Panc1 (cell line): ENCODE results near the gene LITAF. TPM values are rescaled to one million over a fixed set of nuclear protein-coding genes. Genes with fewer than 3 reads are reported as not detected.

Source experiments
- ATAC-seq: fragments of 200-7000 bp; cut with Tn5 transposase; 2 replicates; pipeline ENCODE4 v1.9.1; 2020; ENCODE audit warnings: mild to moderate bottlenecking, moderate library complexity
- BruUV-seq: library from RNA; stranded (reverse); fragments of 400-500 nt; replicated peaks from 2 replicates; lab custom pipeline; 2021; lab: Mats Ljungman, UMichigan
- CTCF ChIA-PET: fragments of 300-600 bp; sonication (Branson Sonifier 250); formaldehyde crosslinking; loops from one replicate; lab custom pipeline; 2022; ENCODE audit warnings: antibody characterized with exemption; lab: Charles Lee
- POLR2A ChIA-PET: fragments of 300-600 bp; sonication (Branson Sonifier 250); formaldehyde crosslinking; loops from one replicate; lab custom pipeline; 2022; ENCODE audit warnings: antibody characterized with exemption; lab: Charles Lee
- DNase-seq: peaks from one replicate; pipeline ENCODE4 v3.0.0-alpha.2; 2010; ENCODE audit warnings: low read depth, low spot score
- H3K27ac ChIP-seq: 2 replicates; pipeline ENCODE4 v1.5.1; 2011; ENCODE audit warnings: mild to moderate bottlenecking, low read length, inconsistent platforms
- H3K27me3 ChIP-seq: fragments of 200-500 bp; sonication (Bioruptor generic); 2 replicates; pipeline ENCODE4 v1.6.0; 2014; ENCODE audit warnings: low read length, inconsistent platforms; ENCODE audit not compliant: control insufficient read depth, insufficient read depth
- H3K36me3 ChIP-seq: fragments of 200-500 bp; sonication (Bioruptor generic); 2 replicates; pipeline ENCODE4 v1.5.1; 2014; ENCODE audit warnings: inconsistent platforms, mild to moderate bottlenecking, low read length, moderate library complexity; ENCODE audit not compliant: control insufficient read depth, insufficient read depth
- H3K4me1 ChIP-seq: 2 replicates; pipeline ENCODE4 v1.5.1; 2011; ENCODE audit warnings: inconsistent platforms, mild to moderate bottlenecking, low read length, moderate library complexity; ENCODE audit not compliant: control insufficient read depth, insufficient read depth
- H3K4me3 ChIP-seq, 2 experiments: 2 replicates each; pipeline ENCODE4 v1.5.1; 2011 to 2012; ENCODE audit warnings: low read depth in 2 of 2, low read length in 2 of 2, mild to moderate bottlenecking in 2 of 2, inconsistent platforms in 1 of 2, moderate library complexity in 1 of 2
- H3K9me3 ChIP-seq: fragments of 200-500 bp; sonication (Bioruptor generic); 2 replicates; pipeline ENCODE4 v1.5.1; 2014; ENCODE audit warnings: low read depth, mild to moderate bottlenecking, inconsistent platforms, low read length, moderate library complexity; ENCODE audit not compliant: control insufficient read depth, insufficient read depth
- POLR2AphosphoS5 ChIP-seq: IDR thresholded peaks from 2 replicates; pipeline ENCODE4 v1.6.1; 2012; ENCODE audit warnings: mild to moderate bottlenecking, low read depth, low read length, moderate library complexity
- SIN3A ChIP-seq: IDR thresholded peaks from 2 replicates; pipeline ENCODE4 v1.6.1; 2012; ENCODE audit warnings: low read depth, mild to moderate bottlenecking, low read length, moderate library complexity, borderline replicate concordance; ENCODE audit not compliant: insufficient read depth
- TCF7L2 ChIP-seq: IDR thresholded peaks from 2 replicates; pipeline ENCODE4 v1.6.1; 2011; ENCODE audit warnings: mild to moderate bottlenecking, low read depth, low read length, inconsistent platforms
- in situ Hi-C: cut with HindIII; loops from 2 replicates; pipeline ENCODE4 v1.10.0; 2016; ENCODE audit warnings: low sequenced_read_pairs, low pct_unique_long_range_greater_than_20kb
- intact Hi-C: fragments of 100-400 bp; cut with micrococcal nuclease; formaldehyde crosslinking; loops from one replicate; pipeline ENCODE4 v1.10.0; 2022; ENCODE audit not compliant: unreplicated experiment
- total RNA-seq: library from RNA; stranded (reverse); gene quantifications from one replicate; pipeline ENCODE4 v1.2.1, GENCODE V29; 2021; ENCODE audit not compliant: unreplicated experiment
- TF ChIP-seq, protein P1 (sequence below): fragments of 450-650 bp; IDR thresholded peaks from 2 replicates; pipeline ENCODE4 v1.5.1; 2017; ENCODE audit warnings: mild to moderate bottlenecking
- TF ChIP-seq, protein P2 (sequence below), 2 experiments: IDR thresholded peaks; 2 replicates each; pipeline ENCODE4 v1.6.1; 2011 to 2012; ENCODE audit warnings: low read depth in 2 of 2, control low read depth in 1 of 2, low read length in 1 of 2, mild to moderate bottlenecking in 1 of 2, moderate library complexity in 1 of 2; ENCODE audit not compliant: insufficient read depth in 1 of 2

Gene LITAF
- total RNA-seq, 1 experiment from 2014 or later: 85.2 TPM

DNA sequence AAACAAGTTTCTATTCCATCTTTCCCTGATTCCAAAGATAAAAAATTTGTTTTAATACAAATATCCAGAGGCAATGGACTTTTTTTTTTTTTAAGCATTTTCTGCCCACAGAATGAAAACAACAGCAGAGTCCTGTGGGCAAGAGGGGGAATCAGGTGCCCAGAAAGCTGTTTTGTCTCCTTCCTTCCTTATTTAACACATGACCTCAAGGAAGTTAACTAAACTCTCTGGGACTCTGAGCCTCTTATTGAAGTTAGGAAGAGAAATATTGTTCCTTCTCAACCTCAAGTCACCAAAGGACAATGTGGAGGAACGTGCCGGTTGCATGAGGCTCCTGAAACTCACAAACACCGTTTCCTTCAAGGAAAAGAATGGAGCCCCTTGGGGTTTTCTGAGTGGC lies 34.9 kb downstream of the LITAF start:
- Histone ChIP-seq H3K27ac (no peak overlapping the region), H3K27me3 (no peaks in the 10 kb centered on the region), H3K4me1 (no peaks in the 10 kb centered on the region), H3K4me3 (no peak overlapping the region), H3K9me3 (peaks cover 3% of the 10 kb centered on the region; the same call in 1 of the 2 replicates), H3K36me3 (no peaks in the 10 kb centered on the region)
- DNase-seq (no peak), ATAC-seq (no peak)
- intact Hi-C loops: no loop called here
- BruUV-seq: no TSS peak
- ChIA-PET POLR2A (interaction anchor here (0.6 kb wide), 1 partner anchor 22 kb away, joined by 3 read pairs; no protein-coding TSS in a partner anchor), CTCF (no interaction called here)
- in situ Hi-C loops: no loop called here
- TF ChIP-seq TCF7L2: no peak
- TF ChIP-seq, protein P1, sequence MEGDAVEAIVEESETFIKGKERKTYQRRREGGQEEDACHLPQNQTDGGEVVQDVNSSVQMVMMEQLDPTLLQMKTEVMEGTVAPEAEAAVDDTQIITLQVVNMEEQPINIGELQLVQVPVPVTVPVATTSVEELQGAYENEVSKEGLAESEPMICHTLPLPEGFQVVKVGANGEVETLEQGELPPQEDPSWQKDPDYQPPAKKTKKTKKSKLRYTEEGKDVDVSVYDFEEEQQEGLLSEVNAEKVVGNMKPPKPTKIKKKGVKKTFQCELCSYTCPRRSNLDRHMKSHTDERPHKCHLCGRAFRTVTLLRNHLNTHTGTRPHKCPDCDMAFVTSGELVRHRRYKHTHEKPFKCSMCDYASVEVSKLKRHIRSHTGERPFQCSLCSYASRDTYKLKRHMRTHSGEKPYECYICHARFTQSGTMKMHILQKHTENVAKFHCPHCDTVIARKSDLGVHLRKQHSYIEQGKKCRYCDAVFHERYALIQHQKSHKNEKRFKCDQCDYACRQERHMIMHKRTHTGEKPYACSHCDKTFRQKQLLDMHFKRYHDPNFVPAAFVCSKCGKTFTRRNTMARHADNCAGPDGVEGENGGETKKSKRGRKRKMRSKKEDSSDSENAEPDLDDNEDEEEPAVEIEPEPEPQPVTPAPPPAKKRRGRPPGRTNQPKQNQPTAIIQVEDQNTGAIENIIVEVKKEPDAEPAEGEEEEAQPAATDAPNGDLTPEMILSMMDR: no peak
- TF ChIP-seq, protein P2, sequence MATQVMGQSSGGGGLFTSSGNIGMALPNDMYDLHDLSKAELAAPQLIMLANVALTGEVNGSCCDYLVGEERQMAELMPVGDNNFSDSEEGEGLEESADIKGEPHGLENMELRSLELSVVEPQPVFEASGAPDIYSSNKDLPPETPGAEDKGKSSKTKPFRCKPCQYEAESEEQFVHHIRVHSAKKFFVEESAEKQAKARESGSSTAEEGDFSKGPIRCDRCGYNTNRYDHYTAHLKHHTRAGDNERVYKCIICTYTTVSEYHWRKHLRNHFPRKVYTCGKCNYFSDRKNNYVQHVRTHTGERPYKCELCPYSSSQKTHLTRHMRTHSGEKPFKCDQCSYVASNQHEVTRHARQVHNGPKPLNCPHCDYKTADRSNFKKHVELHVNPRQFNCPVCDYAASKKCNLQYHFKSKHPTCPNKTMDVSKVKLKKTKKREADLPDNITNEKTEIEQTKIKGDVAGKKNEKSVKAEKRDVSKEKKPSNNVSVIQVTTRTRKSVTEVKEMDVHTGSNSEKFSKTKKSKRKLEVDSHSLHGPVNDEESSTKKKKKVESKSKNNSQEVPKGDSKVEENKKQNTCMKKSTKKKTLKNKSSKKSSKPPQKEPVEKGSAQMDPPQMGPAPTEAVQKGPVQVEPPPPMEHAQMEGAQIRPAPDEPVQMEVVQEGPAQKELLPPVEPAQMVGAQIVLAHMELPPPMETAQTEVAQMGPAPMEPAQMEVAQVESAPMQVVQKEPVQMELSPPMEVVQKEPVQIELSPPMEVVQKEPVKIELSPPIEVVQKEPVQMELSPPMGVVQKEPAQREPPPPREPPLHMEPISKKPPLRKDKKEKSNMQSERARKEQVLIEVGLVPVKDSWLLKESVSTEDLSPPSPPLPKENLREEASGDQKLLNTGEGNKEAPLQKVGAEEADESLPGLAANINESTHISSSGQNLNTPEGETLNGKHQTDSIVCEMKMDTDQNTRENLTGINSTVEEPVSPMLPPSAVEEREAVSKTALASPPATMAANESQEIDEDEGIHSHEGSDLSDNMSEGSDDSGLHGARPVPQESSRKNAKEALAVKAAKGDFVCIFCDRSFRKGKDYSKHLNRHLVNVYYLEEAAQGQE (IDR thresholded peaks at IDR 0.05; ENCODE audit: insufficient read depth in 1 of 2, low read depth in 2 of 2, low read length in 1 of 2): no peak
- TF ChIP-seq SIN3A: no peak
- no peak for TF ChIP-seq POLR2AphosphoS5

DNA sequence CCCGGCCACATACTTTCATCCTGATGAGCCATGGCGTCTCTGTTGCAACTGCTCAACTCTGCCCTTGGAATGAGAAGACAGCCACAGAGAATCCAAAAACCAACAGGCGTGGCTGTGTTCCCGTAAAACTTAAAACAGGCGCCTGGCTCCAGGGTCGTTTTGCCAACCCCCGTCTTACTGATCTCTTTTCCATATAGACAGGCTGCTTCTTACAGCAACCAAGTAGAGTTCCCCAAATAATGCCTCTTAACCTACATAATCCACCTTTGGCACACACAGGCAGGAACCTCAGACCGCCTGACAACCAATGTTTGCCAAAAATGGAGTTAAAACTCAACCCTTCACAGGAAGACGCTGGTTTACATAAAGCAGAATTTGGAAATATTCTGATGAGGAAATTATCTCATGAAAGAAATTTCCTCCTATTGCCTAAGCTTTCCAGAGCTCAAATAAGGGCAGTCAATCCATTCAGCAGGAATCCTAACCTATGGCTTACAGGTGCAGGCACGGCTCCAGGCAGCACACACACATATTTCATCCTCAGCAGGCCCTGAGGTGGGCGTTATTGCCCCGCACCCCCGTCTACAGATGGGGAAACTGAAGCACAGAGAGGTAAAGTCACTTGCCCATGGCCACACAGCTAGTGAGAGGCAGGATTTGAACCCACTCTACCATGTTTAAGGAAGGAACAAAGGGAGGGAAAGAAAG lies 35.8 kb downstream of the LITAF start:
- no TSS peak for BruUV-seq
- Histone ChIP-seq H3K9me3 (no peaks in the 10 kb centered on the region), H3K4me3 (no peak overlapping the region), H3K27ac (no peak overlapping the region), H3K4me1 (no peaks in the 10 kb centered on the region), H3K36me3 (no peaks in the 10 kb centered on the region), H3K27me3 (no peaks in the 10 kb centered on the region)
- intact Hi-C loops: no loop called here
- in situ Hi-C loops: no loop called here
- ATAC-seq: no peak
- ChIA-PET CTCF (interaction anchor here (0.5 kb wide), 1 partner anchor 19 kb away, joined by 3 read pairs; no protein-coding TSS in a partner anchor), POLR2A (no interaction called here)
- TF ChIP-seq POLR2AphosphoS5 (no peak), TCF7L2 (no peak), SIN3A (no peak)
- TF ChIP-seq, protein P1: no peak
- TF ChIP-seq, protein P2 (IDR thresholded peaks at IDR 0.05; ENCODE audit: insufficient read depth in 1 of 2, low read depth in 2 of 2, low read length in 1 of 2): no peak
- DNase-seq: no peak
